Measurements from ENCODE around the gene BCAR3.

BCAR3 gene

DNA sequence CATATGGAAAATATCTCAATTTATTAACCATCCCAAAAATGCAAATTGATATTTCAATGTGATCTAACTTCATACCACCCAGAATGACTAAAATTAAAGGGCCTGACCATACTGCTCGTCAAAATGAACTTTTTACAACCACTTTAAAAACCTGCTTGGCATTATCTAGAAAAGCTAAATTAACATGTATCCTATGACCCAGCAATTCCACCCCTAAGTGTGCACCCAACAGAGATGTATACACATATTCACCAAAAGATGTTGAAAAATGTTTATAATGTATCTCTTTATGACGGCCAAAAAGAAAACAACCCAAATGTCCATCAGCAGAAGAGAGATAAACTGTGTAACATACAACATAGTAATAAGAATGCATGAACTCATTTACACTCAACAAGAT, 1.6 kb upstream of the BCAR3 start:
- TF ChIP-seq, protein P1, sequence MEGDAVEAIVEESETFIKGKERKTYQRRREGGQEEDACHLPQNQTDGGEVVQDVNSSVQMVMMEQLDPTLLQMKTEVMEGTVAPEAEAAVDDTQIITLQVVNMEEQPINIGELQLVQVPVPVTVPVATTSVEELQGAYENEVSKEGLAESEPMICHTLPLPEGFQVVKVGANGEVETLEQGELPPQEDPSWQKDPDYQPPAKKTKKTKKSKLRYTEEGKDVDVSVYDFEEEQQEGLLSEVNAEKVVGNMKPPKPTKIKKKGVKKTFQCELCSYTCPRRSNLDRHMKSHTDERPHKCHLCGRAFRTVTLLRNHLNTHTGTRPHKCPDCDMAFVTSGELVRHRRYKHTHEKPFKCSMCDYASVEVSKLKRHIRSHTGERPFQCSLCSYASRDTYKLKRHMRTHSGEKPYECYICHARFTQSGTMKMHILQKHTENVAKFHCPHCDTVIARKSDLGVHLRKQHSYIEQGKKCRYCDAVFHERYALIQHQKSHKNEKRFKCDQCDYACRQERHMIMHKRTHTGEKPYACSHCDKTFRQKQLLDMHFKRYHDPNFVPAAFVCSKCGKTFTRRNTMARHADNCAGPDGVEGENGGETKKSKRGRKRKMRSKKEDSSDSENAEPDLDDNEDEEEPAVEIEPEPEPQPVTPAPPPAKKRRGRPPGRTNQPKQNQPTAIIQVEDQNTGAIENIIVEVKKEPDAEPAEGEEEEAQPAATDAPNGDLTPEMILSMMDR (IDR thresholded peaks at IDR 0.05; ENCODE audit: borderline replicate concordance, control extremely low read depth, extremely low read depth, insufficient read depth, missing control alignments), result no peak
- in situ Hi-C loops (cut with MboI; ENCODE audit: low sequenced_read_pairs, unreplicated experiment), result no loop called here
- DNase-seq (ENCODE audit: low spot score), result no peak

DNA sequence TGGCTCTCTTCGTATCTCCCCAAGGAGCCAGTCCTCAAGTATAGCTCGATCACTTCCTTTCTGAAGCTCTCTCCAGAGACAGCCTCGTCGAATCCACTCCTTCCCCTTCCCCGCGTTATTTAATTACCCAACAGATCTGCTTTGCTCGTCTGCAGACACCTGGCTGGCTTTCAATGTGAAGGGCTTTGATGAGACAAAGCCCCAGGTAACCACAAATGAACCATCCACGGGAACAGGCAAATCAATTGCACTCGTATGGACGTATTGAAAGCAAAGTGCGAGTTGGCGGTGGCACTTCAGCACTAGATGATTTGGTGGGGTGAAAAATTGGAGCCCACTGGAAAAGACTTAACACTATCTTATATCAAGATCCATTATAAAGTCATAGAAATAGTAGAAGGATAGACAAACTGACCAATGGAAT, 364 bp upstream of the BCAR3 start:
- in situ Hi-C loops (cut with MboI; ENCODE audit: low sequenced_read_pairs, unreplicated experiment), result no loop called here
- TF ChIP-seq, protein P1 (IDR thresholded peaks at IDR 0.05; ENCODE audit: borderline replicate concordance, control extremely low read depth, extremely low read depth, insufficient read depth, missing control alignments), result no peak
- DNase-seq (ENCODE audit: low spot score), result no peak

DNA sequence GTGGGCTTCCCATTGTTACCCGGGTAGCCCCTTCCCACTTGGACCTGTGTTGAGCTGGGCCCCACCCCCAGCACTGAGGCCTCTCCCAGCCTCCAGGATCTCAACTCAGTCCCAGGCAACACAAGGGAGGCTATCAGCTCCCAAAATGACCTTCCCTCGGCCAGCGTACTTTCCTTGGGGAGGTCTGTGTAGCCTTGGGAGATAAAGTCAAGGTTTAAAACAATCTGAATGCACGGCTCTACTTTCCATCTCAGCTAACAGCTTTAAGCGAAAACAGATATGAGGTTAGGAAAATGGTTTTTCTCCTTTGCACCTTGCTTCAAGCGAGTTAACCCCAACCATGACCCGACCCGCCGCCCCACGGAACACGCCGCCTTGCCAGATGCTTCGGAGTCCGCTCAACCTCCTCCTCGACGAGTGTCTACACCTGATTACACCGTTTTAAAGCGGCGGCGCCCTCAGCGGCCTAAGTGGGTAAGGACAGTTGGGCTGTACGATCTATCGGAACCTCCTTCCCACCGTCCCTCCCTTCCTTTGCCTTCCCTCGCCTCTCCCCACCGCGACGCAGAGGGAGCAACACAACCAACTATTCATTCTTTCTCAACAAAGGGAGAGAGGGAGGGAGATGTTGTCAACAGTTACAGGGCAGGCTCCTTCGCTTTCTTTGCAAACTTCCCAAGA, 1.1 kb downstream of the BCAR3 start:
- in situ Hi-C loops (cut with MboI; ENCODE audit: low sequenced_read_pairs, unreplicated experiment), result no loop called here
- peak; percentile 86 for DNase-seq (ENCODE audit: low spot score)

DNA sequence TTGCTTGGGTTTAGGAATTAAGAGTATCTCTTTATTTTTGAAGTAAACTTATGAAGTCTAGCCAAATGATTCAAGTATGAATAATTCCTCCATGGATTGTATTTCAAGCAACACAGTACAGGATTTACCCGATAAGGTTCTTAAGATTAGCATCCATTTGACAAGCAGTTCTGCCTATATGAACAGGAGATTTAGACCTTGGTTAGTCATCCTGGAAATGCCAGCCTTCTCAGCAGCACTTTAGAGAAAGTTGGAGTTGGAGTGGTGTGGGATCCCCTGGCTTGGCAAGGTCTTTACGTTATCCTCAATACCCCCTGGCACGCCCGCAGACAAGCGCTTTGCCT, 1.6 kb downstream of the BCAR3 start:
- TF ChIP-seq, protein P1 (IDR thresholded peaks at IDR 0.05; ENCODE audit: borderline replicate concordance, control extremely low read depth, extremely low read depth, insufficient read depth, missing control alignments), result no peak
- in situ Hi-C loops (cut with MboI; ENCODE audit: low sequenced_read_pairs, unreplicated experiment), result no loop called here
- no peak for DNase-seq (ENCODE audit: low spot score)

More for the DNA sequence above, 1.1 kb downstream of the BCAR3 start:
- TF ChIP-seq, protein P1 (IDR thresholded peaks at IDR 0.05; ENCODE audit: borderline replicate concordance, control extremely low read depth, extremely low read depth, insufficient read depth, missing control alignments), result peak; percentile 53

DNA sequence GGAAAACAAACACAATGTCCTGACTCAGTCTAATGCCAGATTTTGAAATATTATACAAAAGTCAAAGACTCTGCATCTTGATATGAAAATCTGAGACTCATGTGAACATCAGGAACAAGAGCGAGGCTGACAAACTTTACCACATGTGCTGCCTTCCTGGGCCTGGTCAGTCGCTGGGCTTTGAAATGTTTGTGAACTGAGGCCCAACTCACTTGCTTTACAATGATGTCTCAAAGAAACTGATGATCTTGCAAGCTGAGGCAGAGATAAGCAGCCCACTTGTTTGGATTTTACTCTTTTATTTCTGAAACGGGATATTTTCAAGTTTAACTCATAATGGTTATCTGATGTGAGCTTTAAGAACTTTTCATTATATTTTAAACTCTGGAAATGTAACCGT, 2.1 kb downstream of the BCAR3 start:
- TF ChIP-seq, protein P1 (IDR thresholded peaks at IDR 0.05; ENCODE audit: borderline replicate concordance, control extremely low read depth, extremely low read depth, insufficient read depth, missing control alignments), result no peak
- DNase-seq (ENCODE audit: low spot score), result no peak
- in situ Hi-C loops (cut with MboI; ENCODE audit: low sequenced_read_pairs, unreplicated experiment), result no loop called here

DNA sequence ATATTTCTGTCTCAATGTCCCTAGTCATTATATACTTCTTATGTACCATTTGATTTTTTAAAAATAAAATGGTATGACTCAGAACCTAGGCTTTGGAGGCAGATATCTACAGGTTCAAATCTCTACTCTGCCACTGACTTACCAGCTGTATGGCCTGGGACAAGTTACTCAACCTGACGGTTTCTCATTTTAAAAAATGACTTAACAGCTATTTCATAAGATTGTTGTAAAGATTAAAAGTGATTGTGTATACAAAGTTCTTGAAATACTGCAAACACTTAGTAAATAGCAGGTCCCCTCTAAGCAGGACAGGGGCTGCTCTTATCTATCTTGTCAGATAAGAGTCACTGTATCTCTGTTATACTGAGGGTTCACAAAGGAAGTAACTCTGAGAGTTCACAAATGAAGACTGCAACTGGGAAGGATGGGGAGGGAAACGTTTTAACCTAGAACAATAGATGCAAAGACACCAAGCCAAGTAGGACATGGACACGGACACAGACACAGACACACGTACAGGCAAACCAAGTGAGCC, 2.6 kb downstream of the BCAR3 start:
- DNase-seq (ENCODE audit: low spot score), result no peak
- TF ChIP-seq, protein P1 (IDR thresholded peaks at IDR 0.05; ENCODE audit: borderline replicate concordance, control extremely low read depth, extremely low read depth, insufficient read depth, missing control alignments), result no peak
- in situ Hi-C loops (cut with MboI; ENCODE audit: low sequenced_read_pairs, unreplicated experiment), result no loop called here

Measured in GM13976 (cell line).